SU-DHL-6 (cell line): ENCODE data around the gene CALHM2.

ENCODE experiments used
- H2AFZ ChIP-seq: fragments of 200-600 bp; sonication (generic); 2 replicates; pipeline ENCODE4 v1.6.1; 2014; ENCODE audit warnings: low read depth, mild to moderate bottlenecking, moderate library complexity, mixed read lengths, antibody characterized with exemption, low read length; ENCODE audit not compliant: severe bottlenecking
- H3F3A ChIP-seq: fragments of 200-600 bp; shearing (Covaris generic); 2 replicates; pipeline ENCODE4 v1.6.0; 2016; ENCODE audit warnings: antibody characterized with exemption, mild to moderate bottlenecking; ENCODE audit not compliant: insufficient read depth
- H3K27ac ChIP-seq: fragments of 200-600 bp; sonication (generic); 2 replicates; pipeline ENCODE4 v1.5.1; 2016; ENCODE audit warnings: low read depth, mild to moderate bottlenecking, low read length, moderate library complexity, mixed read lengths
- H3K27me3 ChIP-seq: fragments of 200-600 bp; sonication (generic), shearing (Covaris generic); 2 replicates; pipeline ENCODE4 v1.6.0; 2014; ENCODE audit warnings: mild to moderate bottlenecking, low read length
- H3K36me3 ChIP-seq: fragments of 200-600 bp; sonication (generic); 2 replicates; pipeline ENCODE4 v1.6.1; 2014; ENCODE audit warnings: mild to moderate bottlenecking, low read length, mixed read lengths
- H3K4me2 ChIP-seq: fragments of 300-600, 200-600 bp; shearing (Covaris generic), sonication (generic); 2 replicates; pipeline ENCODE4 v1.6.0; 2014; ENCODE audit warnings: low read length, low read depth, mild to moderate bottlenecking; ENCODE audit not compliant: poor library complexity, severe bottlenecking
- H3K4me3 ChIP-seq: fragments of 200-600 bp; sonication (generic); 2 replicates; pipeline ENCODE4 v1.5.1; 2014; ENCODE audit warnings: antibody characterized with exemption, low read length, mild to moderate bottlenecking, mixed read lengths; ENCODE audit not compliant: insufficient read depth, poor library complexity, severe bottlenecking
- H3K79me2 ChIP-seq: fragments of 200-600 bp; sonication (generic); 2 replicates; pipeline ENCODE4 v1.6.1; 2014; ENCODE audit warnings: mild to moderate bottlenecking, low read length, moderate library complexity; ENCODE audit not compliant: insufficient read depth
- H3K9ac ChIP-seq: fragments of 200-600 bp; sonication (generic); 2 replicates; pipeline ENCODE4 v1.7.0; 2014; ENCODE audit warnings: mild to moderate bottlenecking, low read length
- H3K9me2 ChIP-seq: fragments of 200-600 bp; sonication (generic); replicated peaks from 2 replicates; pipeline ENCODE4 v1.6.1; 2014; ENCODE audit warnings: low read length; ENCODE audit not compliant: insufficient read depth
- H3K9me3 ChIP-seq: fragments of 200-600 bp; sonication (generic); 2 replicates; pipeline ENCODE4 v1.6.1; 2014; ENCODE audit warnings: low read length, mixed read lengths; ENCODE audit not compliant: insufficient read depth
- H4K20me1 ChIP-seq: fragments of 200-600 bp; sonication (generic); 2 replicates; pipeline ENCODE4 v1.6.1; 2014; ENCODE audit warnings: low read depth, mild to moderate bottlenecking, antibody characterized with exemption, low read length, moderate library complexity, mixed read lengths
- EZH2phosphoT487 ChIP-seq: fragments of 200-600 bp; sonication (generic), shearing (Covaris generic); conservative IDR thresholded peaks from 2 replicates; pipeline ENCODE4 v1.6.1; 2018; ENCODE audit warnings: mild to moderate bottlenecking, antibody characterized with exemption, low read length, moderate library complexity, mixed read lengths
- TF ChIP-seq, protein P1 (sequence below): fragments of 200-600 bp; sonication (generic); IDR thresholded peaks from one replicate; pipeline ENCODE4 v1.5.1; 2017; ENCODE audit warnings: antibody characterized with exemption, mild to moderate bottlenecking, low read length, moderate library complexity; ENCODE audit not compliant: insufficient read depth, poor library complexity, severe bottlenecking

CALHM2 gene

GRCh38 chr10:103499881-103500280 is 47.7 kb upstream of the CALHM2 start:
- no peaks in the 10 kb centered on the region for H3F3A ChIP-seq
- H3K27me3 ChIP-seq, result no peaks in the 10 kb centered on the region
- no peak overlapping the region for H3K27ac ChIP-seq
- no peaks in the 10 kb centered on the region for H3K36me3 ChIP-seq
- no peaks in the 10 kb centered on the region for H4K20me1 ChIP-seq
- no peak overlapping the region for H2AFZ ChIP-seq
- H3K4me2 ChIP-seq, result no peak overlapping the region
- no peaks in the 10 kb centered on the region for H3K9me2 ChIP-seq
- TF ChIP-seq, protein P1, sequence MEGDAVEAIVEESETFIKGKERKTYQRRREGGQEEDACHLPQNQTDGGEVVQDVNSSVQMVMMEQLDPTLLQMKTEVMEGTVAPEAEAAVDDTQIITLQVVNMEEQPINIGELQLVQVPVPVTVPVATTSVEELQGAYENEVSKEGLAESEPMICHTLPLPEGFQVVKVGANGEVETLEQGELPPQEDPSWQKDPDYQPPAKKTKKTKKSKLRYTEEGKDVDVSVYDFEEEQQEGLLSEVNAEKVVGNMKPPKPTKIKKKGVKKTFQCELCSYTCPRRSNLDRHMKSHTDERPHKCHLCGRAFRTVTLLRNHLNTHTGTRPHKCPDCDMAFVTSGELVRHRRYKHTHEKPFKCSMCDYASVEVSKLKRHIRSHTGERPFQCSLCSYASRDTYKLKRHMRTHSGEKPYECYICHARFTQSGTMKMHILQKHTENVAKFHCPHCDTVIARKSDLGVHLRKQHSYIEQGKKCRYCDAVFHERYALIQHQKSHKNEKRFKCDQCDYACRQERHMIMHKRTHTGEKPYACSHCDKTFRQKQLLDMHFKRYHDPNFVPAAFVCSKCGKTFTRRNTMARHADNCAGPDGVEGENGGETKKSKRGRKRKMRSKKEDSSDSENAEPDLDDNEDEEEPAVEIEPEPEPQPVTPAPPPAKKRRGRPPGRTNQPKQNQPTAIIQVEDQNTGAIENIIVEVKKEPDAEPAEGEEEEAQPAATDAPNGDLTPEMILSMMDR, result no peak
- TF ChIP-seq EZH2phosphoT487, result no peak
- H3K9me3 ChIP-seq, result no peaks in the 10 kb centered on the region
- H3K4me3 ChIP-seq, result no peak overlapping the region
- no peak overlapping the region for H3K9ac ChIP-seq
- no peaks in the 10 kb centered on the region for H3K79me2 ChIP-seq

DNA sequence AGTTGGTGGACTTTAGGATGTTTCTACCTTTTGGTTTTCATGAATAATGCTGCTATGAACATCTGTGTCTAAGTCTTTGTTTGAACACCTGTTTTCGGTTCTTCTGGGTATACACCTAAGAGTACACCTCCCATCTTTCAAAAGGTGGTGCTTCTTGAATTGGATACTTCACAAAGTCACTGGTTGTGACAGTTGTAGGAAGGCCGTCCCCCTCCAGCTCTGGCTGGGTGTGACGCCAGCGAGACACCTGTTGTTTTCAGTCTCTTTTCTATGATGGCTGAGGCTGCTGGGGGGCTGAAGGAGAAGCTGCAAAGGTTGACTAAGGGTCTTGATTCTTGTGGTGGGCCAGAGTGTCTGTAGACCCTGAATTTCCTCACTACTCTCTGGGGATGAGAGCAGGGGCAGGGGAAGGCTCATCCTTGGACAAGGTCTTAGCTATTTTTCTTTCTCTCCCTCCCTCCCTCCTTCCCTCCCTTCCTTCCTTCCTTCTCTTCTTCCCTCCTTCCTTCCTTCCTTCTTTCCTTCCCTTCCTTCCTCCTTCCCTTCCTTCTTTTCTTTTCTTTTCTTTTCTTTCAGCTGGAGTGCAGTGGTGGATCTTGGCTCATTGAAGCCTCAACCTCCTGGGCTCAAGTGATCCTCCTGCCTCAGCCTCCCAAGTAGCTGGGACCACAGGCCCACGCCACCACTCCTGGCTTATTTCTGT is 46.9 kb upstream of the CALHM2 start:
- H3K9ac ChIP-seq, result no peak overlapping the region
- no peaks in the 10 kb centered on the region for H3K36me3 ChIP-seq
- no peaks in the 10 kb centered on the region for H3K9me3 ChIP-seq
- no peaks in the 10 kb centered on the region for H3K79me2 ChIP-seq
- H4K20me1 ChIP-seq, result no peaks in the 10 kb centered on the region
- H3K4me2 ChIP-seq, result no peak overlapping the region
- H3K27me3 ChIP-seq, result no peaks in the 10 kb centered on the region
- H2AFZ ChIP-seq, result no peak overlapping the region
- no peak overlapping the region for H3K4me3 ChIP-seq
- TF ChIP-seq, protein P1, result no peak
- TF ChIP-seq EZH2phosphoT487, result no peak
- H3K9me2 ChIP-seq, result no peaks in the 10 kb centered on the region
- H3K27ac ChIP-seq, result no peak overlapping the region
- no peaks in the 10 kb centered on the region for H3F3A ChIP-seq

DNA sequence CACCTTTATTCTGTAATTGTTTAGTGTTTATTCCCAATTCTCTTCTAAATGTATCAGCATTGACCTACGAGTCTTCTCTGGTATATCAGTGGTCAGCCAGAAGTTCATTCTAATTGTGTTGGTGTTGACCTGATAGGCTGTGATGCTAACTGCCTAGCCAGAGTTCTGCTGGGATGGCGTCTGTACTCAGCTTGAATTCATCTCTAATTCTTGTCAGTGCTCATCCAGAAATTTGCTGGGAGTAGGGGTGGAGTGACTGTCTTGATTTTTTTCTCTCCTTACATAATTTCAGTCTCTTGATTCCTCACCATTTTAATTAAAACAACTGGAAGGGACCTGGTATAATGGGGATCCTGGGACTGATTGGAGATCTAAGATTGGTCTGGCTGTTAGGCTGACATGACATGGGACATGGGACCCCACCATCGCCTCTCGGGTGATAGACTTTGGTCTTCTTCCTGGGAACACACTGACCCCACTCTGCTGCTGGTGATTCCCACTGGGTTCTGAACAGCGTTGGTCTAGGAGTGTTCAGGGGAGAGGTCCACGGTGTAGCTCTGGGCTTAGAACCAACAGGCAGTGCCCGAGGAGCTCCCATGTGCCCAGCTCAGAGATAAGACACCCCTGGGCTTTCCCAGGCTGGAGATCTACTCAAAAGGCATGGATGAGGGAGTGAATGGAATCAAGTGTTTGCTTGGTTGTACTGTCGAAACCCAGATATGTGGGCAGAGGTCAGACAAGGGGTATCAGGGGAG is 45.2 kb upstream of the CALHM2 start:
- no peak overlapping the region for H2AFZ ChIP-seq
- H3K27ac ChIP-seq, result no peak overlapping the region
- no peak overlapping the region for H3K4me3 ChIP-seq
- no peaks in the 10 kb centered on the region for H4K20me1 ChIP-seq
- no peaks in the 10 kb centered on the region for H3K9me3 ChIP-seq
- no peaks in the 10 kb centered on the region for H3K36me3 ChIP-seq
- no peaks in the 10 kb centered on the region for H3K27me3 ChIP-seq
- H3F3A ChIP-seq, result no peaks in the 10 kb centered on the region
- no peak overlapping the region for H3K9ac ChIP-seq
- no peaks in the 10 kb centered on the region for H3K9me2 ChIP-seq
- TF ChIP-seq, protein P1, result no peak
- no peak for TF ChIP-seq EZH2phosphoT487
- H3K79me2 ChIP-seq, result no peaks in the 10 kb centered on the region
- H3K4me2 ChIP-seq, result no peak overlapping the region
